Measurements from ENCODE around the gene PRF1. TPM values are rescaled to one million over a fixed set of nuclear protein-coding genes. Genes with fewer than 3 reads are reported as not detected.

The PRF1 gene
- total and polyA plus RNA-seq, 2 of the 13 experiments (the other 11 are each of a cell fraction or from before 2014, with no cell fraction given) = 1.00 to 1.4 TPM

GRCh38 chr10:70558871-70559810, 43.4 kb downstream of the PRF1 start:
- FAIRE-seq = no peak
- H3K9ac ChIP-seq (ENCODE audit: insufficient read depth, low read depth, low read length) = no peak overlapping the region

More at GRCh38 chr10:70558871-70559810, 43.4 kb downstream of the PRF1 start:
- peak overlapping the region in 2 of 3 experiments; percentile 15 to 57; a peak in 1 of 6 replicates for H3K4me3 ChIP-seq (replicated peaks in 1 of 3; ENCODE audit: insufficient read depth in 1 of 3, low read depth in 2 of 3, low read length in 3 of 3)
- intact Hi-C loops (cut with micrococcal nuclease; ENCODE audit: unreplicated experiment) = loop anchor here (1.0 to 10.0 kb wide), 3 partner anchors 37 to 200 kb away; partner anchors contain the start of gene ADAMTS14
- peak overlapping the region; percentile 80 for H3K4me2 ChIP-seq (ENCODE audit: low read depth, low read length)
- ATAC-seq (peak; percentile 87), DNase-seq (ENCODE audit: low spot score) (peak; percentile 48)
- CTCF ChIA-PET (ENCODE audit: low intra/inter-chr PET ratio, low total read pairs) = interaction anchor here (2.5 kb wide), 1 partner anchor 200 kb away, joined by 26 read pairs; no protein-coding TSS in a partner anchor
- 13% methylated on average over 18 of the region's 20 CpGs for WGBS (ENCODE audit: low lambda C conversion rate)
- no peaks in the 10 kb centered on the region for H3K9me3 ChIP-seq (ENCODE audit: low read length)
- H3K36me3 ChIP-seq (replicated peaks in 1 of 2; ENCODE audit: control insufficient read depth in 1 of 2, insufficient read depth in 2 of 2, low read length in 2 of 2) = no peaks in the 10 kb centered on the region
- no peaks in the 10 kb centered on the region for H4K20me1 ChIP-seq (ENCODE audit: insufficient read depth, low read length)
- H3K79me2 ChIP-seq (ENCODE audit: insufficient read depth, low read length) = no peaks in the 10 kb centered on the region
- POLR2A ChIA-PET = no interaction called here
- H3K27me3 ChIP-seq (ENCODE audit: control insufficient read depth in 1 of 2, insufficient read depth in 2 of 2, low read length in 2 of 2) = peaks cover 2% of the 10 kb centered on the region in 2 experiments; a peak in 2 of 5 replicates
- peaks cover 11% of the 10 kb centered on the region; the same call in 1 of the 2 replicates for H3K4me1 ChIP-seq (ENCODE audit: insufficient read depth, low read length)
- H2AFZ ChIP-seq (ENCODE audit: low read length) = no peak overlapping the region
- TF ChIP-seq XRCC5 (optimal IDR thresholded peaks at IDR 0.05; ENCODE audit: low read length) (peak; percentile 29), CSRNP1 (CRISPR knock-in tag; IDR thresholded peaks at IDR 0.05) (0 out of 2 replicates have a peak, but pooled peaks have one; percentile 24), STAG1 (CRISPR knock-in tag; IDR thresholded peaks at IDR 0.05) (peak; percentile 27; the same call in 1 of the 2 replicates), ZNF10 (CRISPR knock-in tag; IDR thresholded peaks at IDR 0.05; ENCODE audit: borderline replicate concordance, low read depth) (no peak), SOX6 (IDR thresholded peaks at IDR 0.05) (no peak), SOX6 (CRISPR knock-in tag; IDR thresholded peaks at IDR 0.05) (0 out of 2 replicates have a peak, but pooled peaks have one; percentile 9), SMC3 (IDR thresholded peaks at IDR 0.05; ENCODE audit: low read length) (peak; percentile 66), CTCF (CRISPR knock-in tag; IDR thresholded peaks at IDR 0.05) (peak; percentile 76), RAD21 (CRISPR knock-in tag; IDR thresholded peaks at IDR 0.05) (peak; percentile 50; the same call in 1 of the 2 replicates), MED13 (CRISPR knock-in tag; IDR thresholded peaks at IDR 0.05) (no peak), HBP1 (CRISPR knock-in tag; IDR thresholded peaks at IDR 0.05; ENCODE audit: low read depth) (no peak), SRY (CRISPR knock-in tag; IDR thresholded peaks at IDR 0.05) (no peak), HNF4G (IDR thresholded peaks at IDR 0.05; ENCODE audit: borderline replicate concordance, low read depth, low read length) (no peak), HNF4G (CRISPR knock-in tag; IDR thresholded peaks at IDR 0.05; ENCODE audit: borderline replicate concordance, low read depth) (no peak)
- H3K27ac ChIP-seq (ENCODE audit: extremely low read length, insufficient read depth, low read length) = no peak overlapping the region
- in situ Hi-C loops (cut with HindIII; ENCODE audit: extremely low pct_ligation_motif_present, low pct_unique_long_range_greater_than_20kb) = loop anchor here (10.0 kb wide), 1 partner anchor 326 kb away; the partner anchor contains the start of gene PCBD1
- no TSS peak for BruUV-seq (replicated peaks)
